GM19468 (cell line): ENCODE data around the gene SLC39A11.
"Not testable (repeated sequence)": the region's sequence is repeated elsewhere in the genome, so short reads cannot be mapped to it uniquely, and the experiment has no call there.

Experiments
- ATAC-seq: cut with Tn5 transposase; IDR thresholded peaks from one replicate; pipeline ENCODE4 v1.9.1; 2021; ENCODE audit warnings: mild to moderate bottlenecking, moderate library complexity, moderate number of reproducible peaks; ENCODE audit not compliant: unreplicated experiment; ENCODE audit errors: extremely low read depth

SLC39A11 gene

GRCh38 chr17:73083432-73083831 is 9.1 kb downstream of the SLC39A11 start:
- no peak for ATAC-seq

- no peak for ATAC-seq
Measured at GRCh38 chr17:73074566-73074965, 17.9 kb downstream of the SLC39A11 start.

GRCh38 chr17:73072219-73072962 is 20.1 kb downstream of the SLC39A11 start:
- no peak for ATAC-seq

GRCh38 chr17:73071066-73071999 is 21.2 kb downstream of the SLC39A11 start:
- ATAC-seq: no peak

- ATAC-seq: no peak
Measured at GRCh38 chr17:73069841-73070240, 22.6 kb downstream of the SLC39A11 start.

GRCh38 chr17:73069164-73069770 is 23.2 kb downstream of the SLC39A11 start:
- no peak for ATAC-seq

GRCh38 chr17:73068322-73069153 is 23.9 kb downstream of the SLC39A11 start:
- no peak for ATAC-seq

- not testable (repeated sequence) for ATAC-seq
Measured at GRCh38 chr17:73067699-73068098, 24.8 kb downstream of the SLC39A11 start.

- no peak for ATAC-seq
Measured at GRCh38 chr17:73067075-73067474, 25.4 kb downstream of the SLC39A11 start.

- no peak for ATAC-seq
Measured at GRCh38 chr17:73066148-73066884, 26.2 kb downstream of the SLC39A11 start.

- ATAC-seq: no peak
Measured at GRCh38 chr17:73065376-73065775, 27.1 kb downstream of the SLC39A11 start.

GRCh38 chr17:73064084-73064938 is 28.2 kb downstream of the SLC39A11 start:
- ATAC-seq: no peak

GRCh38 chr17:73062726-73063125 is 29.8 kb downstream of the SLC39A11 start:
- ATAC-seq: no peak

- ATAC-seq: no peak
Measured at GRCh38 chr17:73061161-73061560, 31.3 kb downstream of the SLC39A11 start.

GRCh38 chr17:73060721-73061120 is 31.8 kb downstream of the SLC39A11 start:
- ATAC-seq: no peak

- ATAC-seq: not testable (repeated sequence)
Measured at GRCh38 chr17:73059713-73060112, 32.8 kb downstream of the SLC39A11 start.

- no peak for ATAC-seq
Measured at GRCh38 chr17:73058022-73058421, 34.5 kb downstream of the SLC39A11 start.

- no peak for ATAC-seq
Measured at GRCh38 chr17:73057196-73057595, 35.3 kb downstream of the SLC39A11 start.
